NCI-H2171 (cell line): Measurements from ENCODE around the gene MYO10.
"Not testable (repeated sequence)": the region's sequence is repeated elsewhere in the genome, so short reads cannot be mapped to it uniquely, and the experiment has no call there.

Experiments
- DNase-seq: peaks from one replicate; lab custom pipeline; 2025; lab: John Stamatoyannopoulos, UW

The MYO10 gene

GRCh38 chr5:16668631-16669030, 267.5 kb downstream of the MYO10 start:
- no peak for DNase-seq

GRCh38 chr5:16668194-16668593, 267.9 kb downstream of the MYO10 start:
- no peak for DNase-seq

- DNase-seq = peak; percentile 40
These were observed 269.1 kb downstream of the MYO10 start for GRCh38 chr5:16666883-16667398.

- no peak for DNase-seq
These were observed 269.8 kb downstream of the MYO10 start for GRCh38 chr5:16666130-16666882.

- no peak for DNase-seq
These were observed 270.5 kb downstream of the MYO10 start for GRCh38 chr5:16665601-16666000.

GRCh38 chr5:16664368-16664767, 271.7 kb downstream of the MYO10 start:
- no peak for DNase-seq

GRCh38 chr5:16663840-16664239, 272.2 kb downstream of the MYO10 start:
- DNase-seq = no peak

GRCh38 chr5:16661713-16662112, 274.4 kb downstream of the MYO10 start:
- DNase-seq = no peak

GRCh38 chr5:16660982-16661381, 275.1 kb downstream of the MYO10 start:
- no peak for DNase-seq

GRCh38 chr5:16659536-16659935, 276.6 kb downstream of the MYO10 start:
- DNase-seq = no peak

GRCh38 chr5:16656561-16657191, 279.4 kb downstream of the MYO10 start:
- no peak for DNase-seq

- no peak for DNase-seq
These were observed 281.3 kb downstream of the MYO10 start for GRCh38 chr5:16654647-16655334.

GRCh38 chr5:16648739-16649138, 287.3 kb downstream of the MYO10 start:
- not testable (repeated sequence) for DNase-seq

- no peak for DNase-seq
These were observed 291.7 kb downstream of the MYO10 start for GRCh38 chr5:16644301-16644889.

GRCh38 chr5:16642867-16643266, 293.2 kb downstream of the MYO10 start:
- no peak for DNase-seq

GRCh38 chr5:16639206-16639605, 296.9 kb downstream of the MYO10 start:
- no peak for DNase-seq

- DNase-seq = peak; percentile 88
These were observed 307.7 kb downstream of the MYO10 start for GRCh38 chr5:16628376-16628775.

GRCh38 chr5:16626696-16627264, 309.3 kb downstream of the MYO10 start:
- DNase-seq = no peak

GRCh38 chr5:16625096-16625495, 311.0 kb downstream of the MYO10 start:
- no peak for DNase-seq

GRCh38 chr5:16619136-16619535, 317.0 kb downstream of the MYO10 start:
- DNase-seq = no peak

- DNase-seq = peak; percentile 76
These were observed 317.8 kb downstream of the MYO10 start for GRCh38 chr5:16618138-16618897.
